H1 (cell line): ENCODE data around the gene MED31. TPM values are rescaled to one million over a fixed set of nuclear protein-coding genes. Genes with fewer than 3 reads are reported as not detected.

Experiments used
- CTCF ChIA-PET: fragments of 300-600 bp; sonication (Branson Sonifier 250); formaldehyde crosslinking; loops from one replicate; lab custom pipeline; 2021; ENCODE audit not compliant: partially characterized antibody; lab: Charles Lee
- POLR2A ChIA-PET: fragments of 300-600 bp; sonication (Branson Sonifier 250); formaldehyde crosslinking; loops from one replicate; lab custom pipeline; 2021; ENCODE audit warnings: inconsistent platforms; ENCODE audit not compliant: partially characterized antibody; lab: Charles Lee
- DNase-seq, 2 experiments: peaks; one replicate each; pipeline versions ENCODE4 v3.0.0 to v3.0.0-alpha.2; 2010 to 2022; ENCODE audit warnings: low spot score in 2 of 2, low read depth in 1 of 2, mixed read lengths in 1 of 2
- FAIRE-seq: peaks from 2 replicates; lab custom pipeline; 2011; peaks lifted over from hg19 to GRCh38; lab: Jason Lieb, UNC
- H2AFZ ChIP-seq: 2 replicates; pipeline ENCODE4 v1.8.1; 2012; ENCODE audit warnings: low read length, inconsistent platforms
- H2AK5ac ChIP-seq: 2 replicates; pipeline ENCODE4 v1.6.1; 2013; ENCODE audit warnings: low read depth, low read length
- H2BK120ac ChIP-seq: replicated peaks from 2 replicates; pipeline ENCODE3; 2013; ENCODE audit warnings: low read depth, low read length, inconsistent platforms
- H2BK12ac ChIP-seq: 2 replicates; pipeline ENCODE4 v1.6.1; 2013; ENCODE audit warnings: low read depth, low read length
- H2BK15ac ChIP-seq: 2 replicates; pipeline ENCODE4 v1.6.1; 2013; ENCODE audit warnings: low read length
- H2BK20ac ChIP-seq: 2 replicates; pipeline ENCODE4 v1.6.1; 2013; ENCODE audit warnings: low read length
- H2BK5ac ChIP-seq: 2 replicates; pipeline ENCODE4 v1.6.1; 2013; ENCODE audit warnings: low read depth, low read length
- H3K14ac ChIP-seq: 2 replicates; pipeline ENCODE4 v1.6.1; 2013; ENCODE audit warnings: inconsistent platforms; ENCODE audit not compliant: insufficient read length
- H3K18ac ChIP-seq: 2 replicates; pipeline ENCODE4 v1.6.1; 2013; ENCODE audit warnings: low read length; ENCODE audit errors: extremely low read depth
- H3K23ac ChIP-seq: 2 replicates; pipeline ENCODE4 v1.6.1; 2013; ENCODE audit warnings: inconsistent platforms; ENCODE audit not compliant: insufficient read length
- H3K23me2 ChIP-seq: 2 replicates; pipeline ENCODE4 v1.6.1; 2013; ENCODE audit warnings: low read depth, low read length
- H3K27ac ChIP-seq: 2 replicates; pipeline ENCODE4 v1.6.1; 2011; ENCODE audit warnings: low read depth, low read length, inconsistent platforms
- H3K27me3 ChIP-seq, 4 experiments: replicated peaks in 1 of 4; 1 replicate in 1 of 4; 2 replicates in 3 of 4; pipeline versions ENCODE4 v1.6.1 to v1.8.1; 2011 to 2013; ENCODE audit warnings: low read length in 3 of 4, mild to moderate bottlenecking in 3 of 4, inconsistent platforms in 2 of 4, mixed read lengths in 2 of 4, moderate library complexity in 1 of 4; ENCODE audit not compliant: control insufficient read depth in 3 of 4, insufficient read depth in 3 of 4; ENCODE audit errors: extremely low read depth in 1 of 4
- H3K36me3 ChIP-seq, 4 experiments: 2 replicates each; pipeline versions ENCODE4 v1.6.1 to v1.8.1; 2011 to 2013; ENCODE audit warnings: mild to moderate bottlenecking in 4 of 4, low read length in 3 of 4, moderate library complexity in 2 of 4, control low read depth in 1 of 4, inconsistent platforms in 1 of 4; ENCODE audit not compliant: insufficient read depth in 4 of 4, control insufficient read depth in 2 of 4
- H3K4ac ChIP-seq: replicated peaks from 2 replicates; pipeline ENCODE3; 2013; ENCODE audit warnings: low read length, low read depth, mixed read lengths, inconsistent platforms; ENCODE audit not compliant: insufficient read length
- H3K4me1 ChIP-seq, 4 experiments: replicated peaks in 1 of 4; 1 replicate in 1 of 4; 2 replicates in 3 of 4; pipeline versions ENCODE4 v1.6.1 to v1.8.1; 2011 to 2013; ENCODE audit warnings: low read length in 3 of 4, inconsistent platforms in 2 of 4, mixed read lengths in 1 of 4; ENCODE audit not compliant: insufficient read depth in 4 of 4, control insufficient read depth in 3 of 4
- H3K4me2 ChIP-seq, 2 experiments: 2 replicates each; pipeline versions ENCODE4 v1.6.1 to v1.8.1; 2011 to 2013; ENCODE audit warnings: low read depth in 2 of 2, low read length in 2 of 2, control low read depth in 1 of 2, inconsistent platforms in 1 of 2, mild to moderate bottlenecking in 1 of 2; ENCODE audit not compliant: insufficient read depth in 1 of 2
- H3K4me3 ChIP-seq, 4 experiments: fragments of 200-600, 300-600 bp in 1 of 4; sonication (generic), shearing (Covaris generic), sonication (Bioruptor Twin) in 1 of 4; 2 replicates each; pipeline versions ENCODE4 v1.5.1 to v1.8.1; 2011 to 2016; ENCODE audit warnings: low read length in 4 of 4, low read depth in 3 of 4, control low read depth in 2 of 4, inconsistent platforms in 2 of 4, mild to moderate bottlenecking in 2 of 4, mixed read lengths in 1 of 4, moderate library complexity in 1 of 4; ENCODE audit not compliant: insufficient read depth in 2 of 4; ENCODE audit errors: extremely low read depth in 1 of 4
- H3K56ac ChIP-seq: replicated peaks from 2 replicates; pipeline ENCODE3; 2013; ENCODE audit warnings: low read depth, mild to moderate bottlenecking, mixed read lengths, low read length, inconsistent platforms; ENCODE audit not compliant: insufficient read length
- H3K79me1 ChIP-seq: 2 replicates; pipeline ENCODE4 v1.6.1; 2013; ENCODE audit warnings: low read depth, low read length, control low read depth
- H3K79me2 ChIP-seq, 2 experiments: 2 replicates each; pipeline versions ENCODE4 v1.6.1 to v1.8.1; 2012 to 2013; ENCODE audit warnings: low read length in 2 of 2, mild to moderate bottlenecking in 2 of 2, inconsistent platforms in 1 of 2; ENCODE audit not compliant: insufficient read depth in 2 of 2, control insufficient read depth in 1 of 2
- H3K9ac ChIP-seq, 4 experiments: replicated peaks in 1 of 4; 1 replicate in 1 of 4; 2 replicates in 3 of 4; pipeline versions ENCODE4 v1.6.1 to v1.8.1; 2011 to 2013; ENCODE audit warnings: low read depth in 3 of 4, low read length in 3 of 4, control low read depth in 2 of 4, mild to moderate bottlenecking in 2 of 4, moderate library complexity in 2 of 4, inconsistent platforms in 1 of 4; ENCODE audit errors: extremely low read depth in 1 of 4
- H3K9me3 ChIP-seq, 2 experiments: 2 replicates each; pipeline versions ENCODE4 v1.6.1 to v1.8.1; 2012 to 2013; ENCODE audit warnings: mild to moderate bottlenecking in 2 of 2, moderate library complexity in 2 of 2, control low read depth in 1 of 2, inconsistent platforms in 1 of 2, low read depth in 1 of 2, low read length in 1 of 2, mixed read lengths in 1 of 2; ENCODE audit not compliant: insufficient read depth in 2 of 2
- H4K20me1 ChIP-seq, 2 experiments: replicated peaks in 1 of 2; 2 replicates each; pipeline versions ENCODE3 to v1.8.1; 2011 to 2013; ENCODE audit warnings: inconsistent platforms in 2 of 2, low read length in 2 of 2, mild to moderate bottlenecking in 1 of 2; ENCODE audit not compliant: insufficient read depth in 2 of 2, control insufficient read depth in 1 of 2
- H4K5ac ChIP-seq: 2 replicates; pipeline ENCODE4 v1.6.1; 2013; ENCODE audit warnings: low read length, low read depth, mixed read lengths, inconsistent platforms; ENCODE audit not compliant: insufficient read length
- H4K8ac ChIP-seq: 2 replicates; pipeline ENCODE4 v1.8.0; 2013; ENCODE audit warnings: mild to moderate bottlenecking, moderate library complexity, low read length, inconsistent platforms; ENCODE audit not compliant: insufficient read depth; ENCODE audit errors: extremely low read depth
- H4K91ac ChIP-seq: replicated peaks from 2 replicates; pipeline ENCODE3; 2013; ENCODE audit warnings: low read length, mixed read lengths, inconsistent platforms; ENCODE audit not compliant: insufficient read length
- BRCA1 ChIP-seq: IDR thresholded peaks from 2 replicates; pipeline ENCODE4 v1.6.1; 2012; ENCODE audit warnings: low read depth, low read length, improper control_type of control experiment
- CEBPB ChIP-seq: IDR thresholded peaks from 2 replicates; pipeline ENCODE4 v1.6.1; 2012; ENCODE audit warnings: low read depth, low read length
- CHD1 ChIP-seq: IDR thresholded peaks from 2 replicates; pipeline ENCODE4 v1.6.1; 2012; ENCODE audit warnings: low read depth, low read length, improper control_type of control experiment
- CTCF ChIP-seq, 3 experiments: IDR thresholded peaks; 1 replicate in 2 of 3; 2 replicates in 1 of 3; pipeline versions ENCODE4 v1.5.1 to v1.6.1; 2011; ENCODE audit warnings: low read length in 3 of 3, mild to moderate bottlenecking in 3 of 3, inconsistent platforms in 2 of 3, low read depth in 1 of 3, moderate library complexity in 1 of 3; ENCODE audit not compliant: insufficient read depth in 1 of 3; ENCODE audit errors: control extremely low read depth in 1 of 3
- EGR1 ChIP-seq: IDR thresholded peaks from 2 replicates; pipeline ENCODE4 v1.6.1; 2011; ENCODE audit warnings: low read depth, low read length, borderline replicate concordance
- KDM1A ChIP-seq: fragments of 200-600, 300-600 bp; sonication (generic); IDR thresholded peaks from 2 replicates; pipeline ENCODE4 v1.7.1; 2016; ENCODE audit warnings: mild to moderate bottlenecking, low read length, borderline replicate concordance
- KDM5A ChIP-seq: fragments of 200-600 bp; IDR thresholded peaks from 2 replicates; pipeline ENCODE4 v1.7.1; 2012; ENCODE audit warnings: mild to moderate bottlenecking, low read length, inconsistent platforms, mixed read lengths
- NRF1 ChIP-seq: IDR thresholded peaks from 2 replicates; pipeline ENCODE4 v1.6.1; 2011; ENCODE audit warnings: mild to moderate bottlenecking, low read depth, low read length, improper control_type of control experiment
- SIRT6 ChIP-seq: IDR thresholded peaks from one replicate; pipeline ENCODE4 v1.7.1; 2012; ENCODE audit warnings: low read length, inconsistent platforms
- TEAD4 ChIP-seq: IDR thresholded peaks from 2 replicates; pipeline ENCODE4 v1.6.1; 2012; ENCODE audit warnings: low read depth, low read length, inconsistent platforms, mixed read lengths
- ZNF274 ChIP-seq: IDR thresholded peaks from 2 replicates; pipeline ENCODE4 v1.7.0; 2012; ENCODE audit warnings: low read length, borderline replicate concordance; ENCODE audit errors: extremely low read depth
- WGBS, 2 experiments: shearing (Covaris generic) in 1 of 2; methylation state at CpG; one replicate each; pipeline versions ENCODE4 v1.1.6 to v1.1.7; 2013 to 2015; ENCODE audit warnings: low lambda C conversion rate in 2 of 2, mixed read lengths in 2 of 2, inconsistent platforms in 1 of 2, low coverage in 1 of 2, missing lambda C conversion rate in 1 of 2; ENCODE audit not compliant: insufficient replicate concordance in 2 of 2, insufficient coverage in 1 of 2, insufficient read length in 1 of 2; ENCODE audit errors: extremely low coverage in 1 of 2, missing lambda C conversion rate in 1 of 2; 5-methylcytosine and 5-hydroxymethylcytosine counted together
- polyA plus RNA-seq, 7 experiments: library from polyadenylated mRNA; depleted of rRNA in 3 of 7; stranded (reverse) in 5 of 7; unstranded in 2 of 7; fragments of >200 nt in 5 of 7; fragments of 200-250 nt in 2 of 7; gene quantifications; 1 replicate in 5 of 7; 2 replicates in 1 of 7; 4 replicates in 1 of 7; pipeline versions ENCODE4 v1.2.1 to v1.2.3, GENCODE V29; 2011 to 2013; ENCODE audit warnings: missing spikeins in 2 of 7, mixed read lengths in 2 of 7
- total RNA-seq: library from RNA; stranded (reverse); fragmentation: NEBNext Ultra II Directional; extraction: Animal tissue kit (Norgen Biotek cat#: 25700); gene quantifications from 2 replicates; pipeline ENCODE4 v1.2.1, GENCODE V29; 2021

Gene MED31
- total and polyA plus RNA-seq, 2 of the 8 experiments (the other 6 are each of a cell fraction or from before 2014, with no cell fraction given) = 4.6 to 12.3 TPM

DNA sequence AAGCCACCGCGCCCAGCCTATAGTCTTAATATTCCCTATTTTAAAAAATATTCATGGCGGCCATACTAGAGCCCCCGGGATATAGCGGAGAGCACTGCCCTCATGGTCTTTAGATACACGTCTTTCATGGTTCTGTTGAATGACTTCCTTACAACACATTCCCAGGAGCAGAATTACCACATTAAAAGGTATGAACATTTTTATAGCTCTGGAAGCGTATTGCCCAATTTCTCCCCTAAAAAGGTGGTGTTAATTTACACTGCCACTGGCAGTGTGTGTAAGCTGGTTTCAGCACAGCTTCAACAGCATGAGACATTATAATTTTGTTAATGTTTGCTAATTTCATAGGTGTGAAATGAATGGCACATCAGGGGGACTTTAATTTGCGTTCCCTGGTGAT lies 19.2 kb upstream of the MED31 start:
- H2BK120ac ChIP-seq = no peak overlapping the region
- TF ChIP-seq BRCA1 (no peak), CHD1 (no peak), KDM5A (no peak), CTCF (IDR thresholded peaks at IDR 0.05; ENCODE audit: control extremely low read depth in 1 of 3, insufficient read depth in 1 of 3, low read depth in 1 of 3, low read length in 3 of 3) (no peak), NRF1 (no peak), TEAD4 (no peak), ZNF274 (no peak), EGR1 (no peak), SIRT6 (no peak), KDM1A (no peak), CEBPB (no peak)
- H4K20me1 ChIP-seq = peaks cover 0 to 2% of the 10 kb centered on the region in 2 experiments
- no peak overlapping the region for H4K5ac ChIP-seq
- no peaks in the 10 kb centered on the region for H3K79me1 ChIP-seq
- no peak overlapping the region for H2AK5ac ChIP-seq
- no peaks in the 10 kb centered on the region for H3K79me2 ChIP-seq
- FAIRE-seq (no peak), DNase-seq (no peak)
- no peak overlapping the region for H4K91ac ChIP-seq
- no peak overlapping the region for H3K9ac ChIP-seq
- POLR2A ChIA-PET = no interaction called here
- 87% methylated on average over 8 of the region's 8 CpGs; no CpG with 5 or more reads in 1 of the 2 experiments for WGBS, 2 experiments
- no peaks in the 10 kb centered on the region for H3K36me3 ChIP-seq
- no peak overlapping the region for H2BK5ac ChIP-seq
- H3K23ac ChIP-seq = no peak overlapping the region
- no peak overlapping the region for H3K4ac ChIP-seq
- no peak overlapping the region for H3K56ac ChIP-seq
- H3K14ac ChIP-seq = no peak overlapping the region
- CTCF ChIA-PET = interaction anchor here (0.9 to 3.5 kb wide), 6 partner anchors 32 to 222 kb away, joined by 3 to 24 read pairs (median 7); no protein-coding TSS in a partner anchor
- no peak overlapping the region for H2BK12ac ChIP-seq
- H3K27ac ChIP-seq = no peak overlapping the region
- H3K4me2 ChIP-seq = no peak overlapping the region
- no peak overlapping the region for H3K18ac ChIP-seq
- H4K8ac ChIP-seq = no peak overlapping the region
- no peaks in the 10 kb centered on the region for H3K23me2 ChIP-seq
- H2AFZ ChIP-seq = no peak overlapping the region
- H2BK15ac ChIP-seq = no peak overlapping the region
- no peak overlapping the region for H3K4me3 ChIP-seq
- H3K4me1 ChIP-seq = peaks cover 0 to 2% (median 1%) of the 10 kb centered on the region in 4 experiments; a peak in 1 of 7 replicates
- H3K27me3 ChIP-seq = 0 out of 7 replicates have a peak, but pooled peaks cover 0 to 2% (median under 1%) of the 10 kb centered on the region in 4 experiments
- H2BK20ac ChIP-seq = no peak overlapping the region
- no peaks in the 10 kb centered on the region for H3K9me3 ChIP-seq
